Measurements from ENCODE around the gene INTS11.

The INTS11 gene

DNA sequence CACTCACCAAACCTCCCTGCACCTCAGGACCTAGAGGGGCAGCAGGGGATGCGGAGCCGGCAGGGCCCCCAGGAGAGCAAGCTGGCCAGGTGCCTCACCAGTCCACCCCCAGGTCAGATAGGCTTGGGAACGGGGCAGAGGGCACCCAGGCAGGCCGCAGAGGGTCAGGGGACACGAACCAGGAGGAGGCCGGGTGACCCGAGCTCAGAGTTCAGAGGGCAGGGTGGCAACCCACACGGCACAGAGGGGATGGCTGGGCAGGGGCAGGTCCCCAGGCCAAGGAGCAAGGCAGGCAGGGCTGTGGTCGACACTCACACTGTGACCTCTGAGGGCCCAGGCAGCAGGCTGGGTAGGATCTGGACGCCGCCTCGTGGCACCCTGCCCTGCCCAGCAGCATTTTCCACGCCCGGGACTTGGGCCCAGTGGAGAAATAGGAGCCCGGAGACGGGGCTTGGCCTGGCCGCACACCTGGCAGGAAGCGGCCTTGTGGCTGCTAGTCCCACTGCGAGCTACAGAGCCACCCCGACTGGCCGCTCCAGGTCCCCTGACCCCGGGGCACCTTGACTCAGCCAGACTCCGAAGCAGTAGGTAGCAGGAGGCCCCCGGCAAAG lies 19.5 kb upstream of the INTS11 start:
- DNase-seq, result no peak

- DNase-seq, result no peak
Measured at GRCh38 chr1:1342584-1343115, 18.2 kb upstream of the INTS11 start.

DNA sequence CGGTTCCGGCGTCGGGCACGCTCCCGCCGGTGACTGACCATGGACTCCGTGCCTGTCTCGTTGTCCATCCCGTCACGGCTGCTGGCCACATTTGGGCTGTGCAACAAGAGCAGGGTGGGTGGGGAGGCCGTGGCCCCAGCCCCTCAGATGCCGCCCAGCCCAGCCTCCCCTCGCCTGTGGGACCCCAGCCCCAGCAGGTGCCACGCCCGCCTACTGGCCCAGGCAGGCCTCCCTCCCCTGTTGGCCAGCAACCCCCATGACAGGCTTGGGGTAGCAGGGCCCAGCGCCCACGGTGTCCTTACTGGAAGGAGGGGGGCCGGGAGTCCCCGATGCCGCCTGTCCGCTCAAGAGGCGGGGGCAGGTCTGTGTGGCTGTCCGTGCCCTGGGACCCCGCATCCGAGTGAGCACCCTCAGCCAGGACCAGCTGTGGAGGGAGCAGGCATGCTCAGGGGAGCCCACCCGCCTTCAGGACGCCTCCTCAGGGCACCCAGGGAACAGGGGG lies 17.7 kb upstream of the INTS11 start:
- DNase-seq, result no peak

DNA sequence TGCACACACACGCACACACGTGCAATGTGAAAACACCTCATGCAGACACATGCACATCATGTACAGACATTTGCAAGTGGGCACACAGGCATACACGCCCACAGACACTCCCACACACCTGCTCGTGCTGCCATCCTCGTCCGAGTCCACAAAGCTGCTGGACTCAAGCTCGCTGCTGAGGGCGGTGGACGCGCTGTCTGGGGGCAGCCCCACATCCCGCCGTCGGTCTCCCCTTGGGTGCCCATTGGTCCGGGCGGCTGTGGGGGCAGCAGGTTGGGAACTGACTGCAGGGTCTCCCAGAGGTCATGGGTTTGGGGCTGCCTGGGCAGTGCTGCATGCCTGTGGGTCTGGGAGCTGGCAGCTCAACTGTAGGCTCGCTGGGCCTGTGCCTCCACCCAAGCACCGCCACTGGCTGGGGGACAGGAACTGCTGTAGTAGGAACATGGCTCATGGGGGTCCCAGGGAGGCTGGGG lies 17.1 kb upstream of the INTS11 start:
- no peak for DNase-seq

DNA sequence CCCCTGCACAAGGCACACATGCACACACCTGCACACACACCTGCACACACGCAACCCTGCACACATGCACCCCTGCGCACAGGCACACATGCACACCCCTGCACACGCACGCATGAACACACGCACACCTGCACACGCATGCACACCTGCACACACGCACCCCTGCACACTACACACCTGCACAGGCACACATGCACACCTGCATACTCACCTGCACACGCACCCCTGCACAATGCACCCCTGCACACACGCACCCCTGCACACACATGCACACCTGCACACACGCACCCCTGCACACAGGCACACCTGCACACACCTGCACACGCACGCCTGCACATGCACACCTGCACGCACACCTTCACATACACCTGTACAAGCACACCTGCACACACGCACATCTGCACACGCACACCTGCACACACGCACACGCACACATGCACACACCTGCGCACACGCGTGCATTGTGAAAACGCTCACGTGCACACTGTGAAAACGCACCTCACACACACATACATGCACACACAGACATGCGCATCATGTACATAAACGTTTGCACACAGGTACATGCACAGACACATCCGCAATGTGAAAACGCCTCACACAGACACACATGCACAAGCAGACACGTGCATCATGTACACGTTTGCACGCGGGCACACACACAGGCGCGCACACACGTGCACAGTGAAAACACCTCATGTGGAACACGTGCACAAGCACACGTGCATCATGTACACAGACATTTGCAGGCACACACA lies 16.5 kb upstream of the INTS11 start:
- no peak for DNase-seq

GRCh38 chr1:1340185-1340584 lies 15.7 kb upstream of the INTS11 start:
- DNase-seq, result no peak

- no peak for DNase-seq
Measured at GRCh38 chr1:1338278-1338677, 13.8 kb upstream of the INTS11 start.

DNA sequence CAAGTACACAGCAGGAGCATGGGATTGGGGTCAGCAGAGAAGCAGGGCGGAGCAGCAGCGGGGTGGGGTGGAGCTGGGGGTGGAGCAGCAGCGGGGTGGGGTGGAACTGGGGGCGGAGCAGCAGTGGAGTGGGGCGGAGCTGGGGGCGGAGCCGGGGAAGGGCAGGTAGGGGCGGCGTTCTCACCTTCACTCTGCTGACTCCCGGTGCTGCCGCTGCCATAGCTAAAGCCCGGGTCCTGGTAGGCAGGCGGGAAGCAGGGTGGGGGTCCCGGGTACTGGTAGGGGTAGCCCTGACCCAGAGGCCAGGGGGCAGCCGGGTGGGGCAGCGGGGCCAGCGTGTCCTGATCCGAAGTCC lies 13.3 kb upstream of the INTS11 start:
- peak in 1 of 2 donors; percentile 38 for DNase-seq

GRCh38 chr1:1336931-1337792 lies 12.7 kb upstream of the INTS11 start:
- no peak for DNase-seq

DNA sequence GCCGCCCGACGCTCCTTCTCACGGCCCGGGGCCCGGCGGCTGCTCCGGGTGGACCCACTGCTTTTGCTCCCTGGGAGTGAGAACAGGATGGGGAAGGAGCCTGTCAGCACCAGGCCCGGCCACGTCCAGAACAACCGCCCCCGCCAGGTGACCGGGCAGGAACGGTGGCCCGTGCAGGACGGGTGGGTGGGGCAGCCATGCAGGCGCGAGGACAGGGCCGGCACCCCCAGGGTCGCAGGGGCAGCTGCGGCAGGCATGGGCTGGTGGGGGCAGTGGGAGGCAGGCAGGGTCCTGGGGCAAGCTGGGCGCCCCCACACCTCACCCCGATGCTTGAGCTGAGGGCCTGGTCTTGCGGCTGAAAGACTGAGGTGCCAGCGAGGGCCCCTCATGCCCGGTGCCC lies 12.0 kb upstream of the INTS11 start:
- DNase-seq, result no peak

- no peak for DNase-seq
Measured at GRCh38 chr1:1335792-1336248, 11.4 kb upstream of the INTS11 start.

DNA sequence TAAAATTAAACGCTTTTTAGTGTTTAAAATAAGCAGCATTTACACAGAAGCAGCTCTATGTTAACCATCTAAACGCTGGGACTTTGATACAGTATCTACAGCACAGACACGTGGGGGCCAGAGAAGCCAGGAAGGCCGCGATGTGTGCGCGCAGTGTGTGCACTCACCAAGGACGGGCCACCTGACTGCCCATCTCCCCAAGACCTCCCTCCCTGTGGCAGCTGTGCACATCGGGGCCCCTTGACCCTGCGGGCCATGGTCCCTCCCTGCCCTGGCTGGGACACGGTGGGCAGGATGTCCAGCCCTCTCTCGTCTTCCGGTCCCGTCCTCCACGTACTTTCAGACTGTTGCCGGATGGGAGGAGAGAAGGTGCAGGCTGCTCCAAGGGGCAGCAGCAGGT lies 10.8 kb upstream of the INTS11 start:
- no peak for DNase-seq

DNA sequence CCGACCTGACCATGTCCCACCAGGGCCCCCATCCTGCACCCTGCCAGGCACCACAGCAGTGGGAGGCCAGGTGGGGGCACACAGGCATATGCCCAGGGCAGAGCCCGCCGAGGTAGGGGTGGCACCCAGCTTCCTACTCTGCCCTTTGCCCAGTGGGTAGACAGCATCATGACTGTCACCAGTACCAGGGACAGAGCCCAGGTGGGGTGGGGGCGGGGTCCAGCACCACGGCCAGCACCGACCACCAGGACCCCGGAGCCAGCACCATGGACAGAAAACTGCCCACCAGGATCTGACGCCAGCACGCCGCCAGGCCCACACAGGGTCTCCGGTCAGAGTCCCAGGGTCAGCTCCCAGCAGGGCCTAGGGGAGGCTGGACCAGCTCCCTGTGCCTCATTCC lies 10.4 kb upstream of the INTS11 start:
- no peak for DNase-seq

GRCh38 chr1:1333551-1334241 lies 9.2 kb upstream of the INTS11 start:
- DNase-seq, result no peak

DNA sequence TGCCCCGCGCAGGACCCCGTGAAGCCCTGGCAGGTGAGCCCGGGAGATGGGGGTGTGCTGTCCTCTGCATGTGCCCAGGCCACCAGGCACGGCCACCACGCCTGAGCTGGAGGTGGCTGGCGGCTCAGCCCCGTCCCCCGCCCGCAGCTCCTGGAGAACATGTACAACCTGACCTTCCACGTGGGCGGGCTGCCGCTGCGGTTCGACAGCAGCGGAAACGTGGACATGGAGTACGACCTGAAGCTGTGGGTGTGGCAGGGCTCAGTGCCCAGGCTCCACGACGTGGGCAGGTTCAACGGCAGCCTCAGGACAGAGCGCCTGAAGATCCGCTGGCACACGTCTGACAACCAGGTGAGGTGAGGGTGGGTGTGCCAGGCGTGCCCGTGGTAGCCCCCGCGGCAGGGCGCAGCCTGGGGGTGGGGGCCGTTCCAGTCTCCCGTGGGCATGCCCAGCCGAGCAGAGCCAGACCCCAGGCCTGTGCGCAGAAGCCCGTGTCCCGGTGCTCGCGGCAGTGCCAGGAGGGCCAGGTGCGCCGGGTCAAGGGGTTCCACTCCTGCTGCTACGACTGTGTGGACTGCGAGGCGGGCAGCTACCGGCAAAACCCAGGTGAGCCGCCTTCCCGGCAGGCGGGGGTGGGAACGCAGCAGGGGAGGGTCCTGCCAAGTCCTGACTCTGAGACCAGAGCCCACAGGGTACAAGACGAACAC lies 8.5 kb upstream of the INTS11 start:
- no peak for DNase-seq

GRCh38 chr1:1332031-1332755 lies 7.7 kb upstream of the INTS11 start:
- DNase-seq, result no peak

DNA sequence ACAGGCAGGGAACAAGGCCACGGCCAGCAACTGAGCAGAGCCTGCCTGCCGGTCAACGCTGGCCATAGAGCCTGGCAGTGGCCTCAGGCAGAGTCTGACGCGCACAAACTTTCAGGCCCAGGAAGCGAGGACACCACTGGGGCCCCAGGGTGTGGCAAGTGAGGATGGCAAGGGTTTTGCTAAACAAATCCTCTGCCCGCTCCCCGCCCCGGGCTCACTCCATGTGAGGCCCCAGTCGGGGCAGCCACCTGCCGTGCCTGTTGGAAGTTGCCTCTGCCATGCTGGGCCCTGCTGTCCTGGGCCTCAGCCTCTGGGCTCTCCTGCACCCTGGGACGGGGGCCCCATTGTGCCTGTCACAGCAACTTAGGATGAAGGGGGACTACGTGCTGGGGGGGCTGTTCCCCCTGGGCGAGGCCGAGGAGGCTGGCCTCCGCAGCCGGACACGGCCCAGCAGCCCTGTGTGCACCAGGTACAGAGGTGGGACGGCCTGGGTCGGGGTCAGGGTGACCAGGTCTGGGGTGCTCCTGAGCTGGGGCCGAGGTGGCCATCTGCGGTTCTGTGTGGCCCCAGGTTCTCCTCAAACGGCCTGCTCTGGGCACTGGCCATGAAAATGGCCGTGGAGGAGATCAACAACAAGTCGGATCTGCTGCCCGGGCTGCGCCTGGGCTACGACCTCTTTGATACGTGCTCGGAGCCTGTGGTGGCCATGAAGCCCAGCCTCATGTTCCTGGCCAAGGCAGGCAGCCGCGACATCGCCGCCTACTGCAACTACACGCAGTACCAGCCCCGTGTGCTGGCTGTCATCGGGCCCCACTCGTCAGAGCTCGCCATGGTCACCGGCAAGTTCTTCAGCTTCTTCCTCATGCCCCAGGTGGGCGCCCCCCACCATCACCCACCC lies 6.9 kb upstream of the INTS11 start, which contains the start of gene TAS1R3:
TAS1R3 (plus strand) TSS at position 213 of the 898 bp plus-strand sequence; CDS start at position 279, 66 bp downstream.
- no peak for DNase-seq

GRCh38 chr1:1330366-1331067 lies 6.1 kb upstream of the INTS11 start:
- DNase-seq, result no peak
